Parathyroid adenoma (tissue), 2 donors: Measurements from ENCODE around the gene MAP3K1.
A peak's percentile ranks its signal among the peaks of the same experiment; 100 is the strongest.

Source experiments
- H2AFZ ChIP-seq: fragments of 300-600 bp; sonication (generic); one replicate; pipeline ENCODE4 v1.7.0; 2017; ENCODE audit warnings: antibody characterized with exemption, mild to moderate bottlenecking
- H3K27ac ChIP-seq: fragments of 300-600 bp; sonication (generic); one replicate; pipeline ENCODE4 v1.7.0; 2017
- H3K27me3 ChIP-seq: fragments of 300-600 bp; sonication (generic); one replicate; pipeline ENCODE4 v1.7.0; 2017; ENCODE audit warnings: low read length; ENCODE audit not compliant: control insufficient read depth, insufficient read depth
- H3K36me3 ChIP-seq: fragments of 300-600 bp; sonication (generic); one replicate; pipeline ENCODE4 v1.7.0; 2017; ENCODE audit warnings: low read length; ENCODE audit not compliant: control insufficient read depth, insufficient read depth
- H3K4me1 ChIP-seq: fragments of 300-600 bp; sonication (generic); one replicate; pipeline ENCODE4 v1.7.0; 2017; ENCODE audit warnings: control low read depth
- H3K4me2 ChIP-seq: fragments of 300-600 bp; sonication (generic); one replicate; pipeline ENCODE4 v1.7.0; 2017; ENCODE audit warnings: low read length
- H3K4me3 ChIP-seq: fragments of 300-600 bp; sonication (generic); one replicate; pipeline ENCODE4 v1.7.0; 2017; ENCODE audit warnings: low read depth, low read length
- H3K79me2 ChIP-seq: fragments of 300-600 bp; sonication (generic); one replicate; pipeline ENCODE4 v1.7.0; 2017; ENCODE audit warnings: control low read depth
- H3K9ac ChIP-seq: fragments of 300-600 bp; sonication (generic); one replicate; pipeline ENCODE4 v1.7.0; 2017; ENCODE audit warnings: mild to moderate bottlenecking
- H3K9me3 ChIP-seq: fragments of 300-600 bp; sonication (generic); one replicate; pipeline ENCODE4 v1.7.0; 2017; ENCODE audit warnings: low read length; ENCODE audit not compliant: control insufficient read depth
- TF ChIP-seq, protein P1 (sequence below): fragments of 300-600 bp; sonication (generic); IDR thresholded peaks from one replicate; pipeline ENCODE4 v1.7.0; 2017; ENCODE audit warnings: antibody characterized with exemption, mild to moderate bottlenecking
- donor health status: primary hyperparathyroidism.

MAP3K1 gene

DNA sequence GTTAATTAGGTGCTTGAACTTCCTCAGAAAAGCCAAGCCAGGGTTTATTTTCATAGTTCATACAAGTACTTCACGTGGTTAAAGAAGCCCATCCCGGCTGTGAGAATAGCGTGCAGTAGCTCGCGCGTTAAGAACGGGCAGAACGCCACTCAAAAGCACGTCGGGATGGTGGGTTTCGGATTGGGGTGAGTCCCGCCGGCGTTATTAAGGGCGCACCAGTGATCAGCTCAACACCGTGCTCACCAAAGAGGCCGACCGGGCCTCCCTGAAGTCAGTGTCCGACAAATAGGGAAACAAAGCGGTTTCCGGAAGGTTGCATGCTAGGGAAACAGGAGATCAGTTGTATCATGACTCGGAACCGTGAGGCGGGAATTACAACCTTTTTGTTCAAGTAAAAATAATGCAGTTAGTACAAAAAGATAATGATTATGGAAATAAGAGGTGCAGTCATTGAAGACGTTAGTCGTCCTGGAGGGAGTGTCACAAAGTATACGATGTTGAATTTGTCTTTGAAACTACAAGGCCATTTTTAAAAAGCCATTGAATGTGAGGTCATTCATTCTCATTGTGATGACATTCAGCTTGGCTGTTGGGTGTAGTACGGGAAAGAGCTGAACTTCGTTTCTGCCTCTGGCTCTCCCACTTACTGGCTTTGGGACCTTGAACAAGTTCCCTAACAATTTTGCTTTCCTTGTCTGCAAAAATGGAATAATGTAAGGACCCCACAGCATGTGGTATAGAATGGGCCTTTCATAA is 95.0 kb downstream of the MAP3K1 start:
- Histone ChIP-seq H2AFZ (peak overlapping the region; percentile 94), H3K27me3 (no peaks in the 10 kb centered on the region), H3K4me3 (peak overlapping the region; percentile 59), H3K36me3 (no peaks in the 10 kb centered on the region), H3K4me1 (peaks cover 4% of the 10 kb centered on the region), H3K4me2 (peak overlapping the region; percentile 77), H3K27ac (peak overlapping the region; percentile 74), H3K9ac (peak overlapping the region; percentile 16), H3K9me3 (no peaks in the 10 kb centered on the region), H3K79me2 (no peaks in the 10 kb centered on the region)
- TF ChIP-seq, protein P1, sequence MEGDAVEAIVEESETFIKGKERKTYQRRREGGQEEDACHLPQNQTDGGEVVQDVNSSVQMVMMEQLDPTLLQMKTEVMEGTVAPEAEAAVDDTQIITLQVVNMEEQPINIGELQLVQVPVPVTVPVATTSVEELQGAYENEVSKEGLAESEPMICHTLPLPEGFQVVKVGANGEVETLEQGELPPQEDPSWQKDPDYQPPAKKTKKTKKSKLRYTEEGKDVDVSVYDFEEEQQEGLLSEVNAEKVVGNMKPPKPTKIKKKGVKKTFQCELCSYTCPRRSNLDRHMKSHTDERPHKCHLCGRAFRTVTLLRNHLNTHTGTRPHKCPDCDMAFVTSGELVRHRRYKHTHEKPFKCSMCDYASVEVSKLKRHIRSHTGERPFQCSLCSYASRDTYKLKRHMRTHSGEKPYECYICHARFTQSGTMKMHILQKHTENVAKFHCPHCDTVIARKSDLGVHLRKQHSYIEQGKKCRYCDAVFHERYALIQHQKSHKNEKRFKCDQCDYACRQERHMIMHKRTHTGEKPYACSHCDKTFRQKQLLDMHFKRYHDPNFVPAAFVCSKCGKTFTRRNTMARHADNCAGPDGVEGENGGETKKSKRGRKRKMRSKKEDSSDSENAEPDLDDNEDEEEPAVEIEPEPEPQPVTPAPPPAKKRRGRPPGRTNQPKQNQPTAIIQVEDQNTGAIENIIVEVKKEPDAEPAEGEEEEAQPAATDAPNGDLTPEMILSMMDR: no peak

DNA sequence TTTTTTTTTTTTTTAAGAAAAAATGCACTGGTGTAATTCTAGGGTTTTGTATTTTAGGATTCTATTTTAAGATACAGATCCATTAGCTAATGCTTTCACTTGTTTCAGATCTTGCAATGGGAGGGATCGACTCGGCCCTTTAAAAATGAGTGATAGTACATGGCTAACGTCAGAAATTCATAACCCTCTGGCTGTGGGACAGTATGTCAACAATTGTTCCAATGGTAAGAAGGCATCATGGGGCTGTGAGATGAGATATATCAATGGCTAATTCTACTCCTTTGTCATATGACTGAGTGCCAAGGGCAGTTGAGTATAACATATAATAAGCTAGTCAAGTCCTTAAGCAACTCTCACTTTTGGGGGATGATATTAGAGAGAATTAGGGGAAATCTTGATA is 98.4 kb downstream of the MAP3K1 start:
- no peaks in the 10 kb centered on the region for H3K36me3 ChIP-seq
- TF ChIP-seq, protein P1: no peak
- no peaks in the 10 kb centered on the region for H3K79me2 ChIP-seq
- peaks cover 4% of the 10 kb centered on the region for H3K4me1 ChIP-seq
- no peak overlapping the region for H3K9ac ChIP-seq
- no peak overlapping the region for H2AFZ ChIP-seq
- no peak overlapping the region for H3K27ac ChIP-seq
- no peaks in the 10 kb centered on the region for H3K9me3 ChIP-seq
- H3K27me3 ChIP-seq: no peaks in the 10 kb centered on the region
- no peak overlapping the region for H3K4me3 ChIP-seq
- no peak overlapping the region for H3K4me2 ChIP-seq

- no peaks in the 10 kb centered on the region for H3K79me2 ChIP-seq
- no peak overlapping the region for H3K27ac ChIP-seq
- TF ChIP-seq, protein P1: no peak
- peaks cover 4% of the 10 kb centered on the region for H3K4me1 ChIP-seq
- H3K27me3 ChIP-seq: no peaks in the 10 kb centered on the region
- no peaks in the 10 kb centered on the region for H3K9me3 ChIP-seq
- H3K36me3 ChIP-seq: no peaks in the 10 kb centered on the region
- no peak overlapping the region for H3K4me3 ChIP-seq
- no peak overlapping the region for H3K4me2 ChIP-seq
- H3K9ac ChIP-seq: no peak overlapping the region
- H2AFZ ChIP-seq: no peak overlapping the region
Observed at GRCh38 chr5:56914678-56915077, 99.3 kb downstream of the MAP3K1 start.

GRCh38 chr5:56917534-56917933 is 102.2 kb downstream of the MAP3K1 start:
- Histone ChIP-seq H3K27ac (no peak overlapping the region), H3K79me2 (no peaks in the 10 kb centered on the region), H2AFZ (no peak overlapping the region)

More at GRCh38 chr5:56917534-56917933, 102.2 kb downstream of the MAP3K1 start:
- no peaks in the 10 kb centered on the region for H3K9me3 ChIP-seq
- H3K36me3 ChIP-seq: no peaks in the 10 kb centered on the region
- TF ChIP-seq, protein P1: no peak
- no peaks in the 10 kb centered on the region for H3K4me1 ChIP-seq
- H3K4me3 ChIP-seq: no peak overlapping the region
- H3K9ac ChIP-seq: no peak overlapping the region
- H3K4me2 ChIP-seq: no peak overlapping the region
- H3K27me3 ChIP-seq: no peaks in the 10 kb centered on the region
